D341Med (cell line): Measurements from ENCODE around the gene LAPTM4A.
"Not testable (repeated sequence)": the region's sequence is repeated elsewhere in the genome, so short reads cannot be mapped to it uniquely, and the experiment has no call there.

Source experiments
- DNase-seq: peaks from one replicate; pipeline ENCODE4 v3.0.0; 2012; ENCODE audit warnings: low spot score

The LAPTM4A gene

DNA sequence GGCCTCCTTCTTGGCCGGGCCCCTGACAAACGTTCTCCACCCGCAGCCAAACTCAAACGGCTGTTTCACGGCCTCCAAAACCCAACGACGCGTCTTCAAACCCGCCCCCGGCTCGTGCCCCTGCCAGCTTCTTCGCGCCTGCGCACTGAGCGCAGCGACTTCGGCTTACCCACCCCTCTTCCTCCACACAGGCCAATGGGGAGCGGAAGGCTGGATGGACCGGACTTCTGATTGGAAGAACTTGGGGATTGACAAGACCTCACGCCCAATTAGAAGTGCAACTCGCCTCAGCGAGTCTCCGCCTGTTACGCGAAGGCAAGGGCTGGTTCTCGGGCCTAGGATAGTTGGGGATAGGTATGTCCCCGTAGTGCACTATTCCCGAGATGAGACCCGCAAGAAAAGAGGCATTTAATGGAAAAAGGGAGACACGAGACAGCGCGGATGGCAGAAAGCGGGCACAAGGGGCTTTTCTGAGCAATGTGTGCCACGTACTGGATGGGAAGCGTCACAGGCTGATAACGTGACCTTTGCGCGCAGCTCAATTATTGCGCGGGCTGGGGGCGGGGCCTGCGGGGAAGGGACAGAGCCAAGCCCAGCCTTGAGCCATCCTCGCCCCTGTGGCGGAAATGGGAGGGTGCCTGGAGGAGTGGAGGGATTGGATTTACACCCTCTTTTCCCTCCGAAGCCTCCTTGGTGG is at the start of gene LAPTM4A:
Gene LAPTM4A, minus strand, starts transcription at position 97 of the 697 bp plus-strand sequence. CDS start 108 bp downstream, outside the sequence.
- DNase-seq = peak; percentile 95

DNA sequence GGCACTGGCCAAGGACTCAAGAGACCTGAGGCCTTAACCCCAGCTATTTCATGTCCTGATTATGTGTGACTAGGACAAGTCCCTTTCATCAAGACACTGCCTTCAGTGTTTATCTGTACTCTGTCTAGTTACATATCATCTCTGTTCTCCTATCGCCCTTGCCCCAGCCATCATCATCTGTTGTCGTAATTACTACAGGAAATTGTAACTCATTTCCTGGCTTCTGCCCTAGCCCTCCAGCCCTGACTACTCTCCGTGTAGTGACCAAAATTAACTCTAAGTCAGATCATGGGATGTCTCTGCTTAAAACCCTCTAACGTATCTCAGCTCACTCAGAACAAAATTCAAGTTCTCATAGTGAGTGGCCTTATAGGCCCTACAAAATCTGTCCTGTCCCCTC is 49.3 kb upstream of the LAPTM4A start:
- no peak for DNase-seq

DNA sequence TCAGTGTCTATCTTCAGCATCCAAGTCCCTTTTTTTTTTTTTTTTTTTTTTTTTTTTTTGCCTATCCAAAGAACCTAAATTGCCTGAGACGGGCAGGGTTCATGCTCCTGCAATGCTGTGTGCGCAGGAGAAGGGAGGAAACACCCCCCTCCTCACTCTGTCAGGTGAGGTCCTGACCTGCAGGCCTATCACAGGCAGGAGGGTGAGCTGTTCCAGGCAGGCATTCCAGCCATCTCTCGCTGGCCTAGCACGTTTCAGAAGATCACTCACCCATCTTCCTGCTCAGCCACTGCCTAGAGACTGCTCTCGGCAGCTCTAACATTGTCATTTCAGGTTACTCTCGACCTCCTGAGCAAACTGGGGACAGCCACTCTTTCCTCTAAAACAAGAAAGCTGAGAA is 48.4 kb upstream of the LAPTM4A start:
- DNase-seq = no peak

DNA sequence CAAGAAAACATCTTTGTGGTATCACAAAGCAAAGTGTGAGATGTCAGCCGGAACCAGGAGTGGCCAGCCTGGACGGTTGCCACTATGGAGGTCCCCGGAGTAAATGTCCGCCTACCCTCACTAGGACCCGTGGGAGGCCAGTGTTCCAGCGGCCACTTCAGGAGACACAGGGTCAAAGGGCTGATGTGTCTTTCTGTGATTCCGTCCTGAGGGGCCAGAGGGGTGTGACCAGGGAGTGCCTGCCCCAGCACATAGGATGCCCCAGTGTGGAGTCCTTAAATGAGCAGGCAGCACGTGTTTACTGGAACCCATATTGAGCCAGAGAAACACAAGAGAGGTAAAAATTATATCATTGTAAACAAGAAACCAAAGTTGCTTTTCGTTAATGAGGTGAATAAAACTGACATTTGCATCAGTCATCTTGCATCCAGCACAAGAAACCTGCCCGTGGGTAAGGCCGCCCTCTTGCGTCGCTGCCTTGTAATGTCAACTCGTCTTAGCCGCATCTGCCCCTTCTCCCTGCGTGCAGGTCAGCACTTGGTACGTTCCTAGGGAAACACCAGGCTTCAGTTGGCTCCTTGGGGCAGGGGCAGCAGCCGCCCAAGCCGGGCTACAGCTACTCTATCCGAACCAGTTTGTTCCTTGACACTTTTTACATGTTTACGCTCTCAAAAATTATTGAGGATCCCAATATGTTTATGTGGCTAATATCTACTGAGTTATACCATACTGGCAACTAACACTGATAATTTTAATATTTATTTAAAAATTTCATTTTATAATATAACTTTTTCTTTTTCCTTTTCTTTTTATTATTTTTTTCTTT is 46.7 kb upstream of the LAPTM4A start:
- DNase-seq = peak; percentile 87

DNA sequence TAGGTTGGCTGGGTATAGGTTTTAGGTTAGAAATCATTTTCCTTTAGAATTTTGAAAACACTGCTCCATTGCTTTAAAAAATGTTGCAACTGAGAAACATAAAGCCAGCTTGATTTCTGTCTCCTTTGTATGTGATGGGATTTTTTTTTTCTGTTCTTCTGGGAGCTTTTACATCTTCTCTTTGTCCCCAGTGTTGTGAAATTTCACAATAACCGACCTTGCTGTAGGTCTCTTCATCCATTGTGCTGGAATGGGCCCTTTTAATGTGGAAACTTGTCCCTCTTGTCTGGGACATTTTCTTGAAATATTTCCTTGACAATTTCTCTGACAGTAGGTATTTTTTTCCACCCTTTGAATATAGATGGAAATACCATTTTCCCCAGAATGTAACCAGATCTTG is 44.0 kb upstream of the LAPTM4A start:
- no peak for DNase-seq

GRCh38 chr2:20094955-20095354 is 43.5 kb upstream of the LAPTM4A start:
- no peak for DNase-seq

GRCh38 chr2:20094142-20094755 is 42.8 kb upstream of the LAPTM4A start:
- no peak for DNase-seq

DNA sequence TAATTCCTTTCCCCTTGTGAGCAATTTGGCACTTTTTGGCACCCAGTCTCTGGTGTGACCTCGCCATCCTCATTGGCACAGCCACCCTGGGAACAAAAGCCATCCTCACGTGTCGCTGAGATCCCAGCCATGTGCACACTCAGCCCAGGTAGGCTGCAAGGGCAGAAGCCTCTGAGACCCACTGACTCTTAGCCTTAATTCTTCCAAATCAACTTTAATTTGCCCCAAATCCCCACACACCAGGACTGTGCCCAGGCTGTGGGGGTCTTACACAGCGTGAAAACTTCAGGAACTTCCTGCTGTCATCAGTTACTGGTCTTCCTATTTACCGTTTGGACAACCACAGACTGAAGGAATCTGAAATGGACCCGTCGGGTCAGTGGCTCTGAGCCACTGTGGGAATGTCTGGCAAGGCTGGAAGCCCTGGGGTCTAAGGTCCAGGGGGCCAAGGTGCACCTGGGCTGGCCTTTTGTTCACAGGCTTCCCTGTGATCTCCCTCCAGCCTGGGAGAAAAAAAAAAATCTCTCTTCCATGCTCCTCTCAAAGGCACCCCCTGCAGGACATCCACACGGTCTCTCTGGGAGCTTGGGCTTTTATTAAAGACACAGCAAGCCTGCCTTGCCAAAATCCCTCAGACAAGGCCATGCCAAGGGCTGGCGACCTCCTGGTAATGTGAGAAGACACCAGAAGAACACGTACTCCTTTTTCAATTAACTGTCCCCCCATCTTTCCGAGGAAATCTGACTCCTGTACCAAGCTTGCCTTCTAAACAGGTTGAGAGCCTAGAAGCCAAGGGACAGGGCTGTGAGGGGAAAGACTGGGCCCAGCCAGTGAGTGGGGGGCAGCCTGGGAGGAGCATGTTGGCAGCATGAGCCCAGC is 42.1 kb upstream of the LAPTM4A start:
- peak; percentile 59 for DNase-seq

- no peak for DNase-seq
These were observed 41.4 kb upstream of the LAPTM4A start for GRCh38 chr2:20092901-20093235.

DNA sequence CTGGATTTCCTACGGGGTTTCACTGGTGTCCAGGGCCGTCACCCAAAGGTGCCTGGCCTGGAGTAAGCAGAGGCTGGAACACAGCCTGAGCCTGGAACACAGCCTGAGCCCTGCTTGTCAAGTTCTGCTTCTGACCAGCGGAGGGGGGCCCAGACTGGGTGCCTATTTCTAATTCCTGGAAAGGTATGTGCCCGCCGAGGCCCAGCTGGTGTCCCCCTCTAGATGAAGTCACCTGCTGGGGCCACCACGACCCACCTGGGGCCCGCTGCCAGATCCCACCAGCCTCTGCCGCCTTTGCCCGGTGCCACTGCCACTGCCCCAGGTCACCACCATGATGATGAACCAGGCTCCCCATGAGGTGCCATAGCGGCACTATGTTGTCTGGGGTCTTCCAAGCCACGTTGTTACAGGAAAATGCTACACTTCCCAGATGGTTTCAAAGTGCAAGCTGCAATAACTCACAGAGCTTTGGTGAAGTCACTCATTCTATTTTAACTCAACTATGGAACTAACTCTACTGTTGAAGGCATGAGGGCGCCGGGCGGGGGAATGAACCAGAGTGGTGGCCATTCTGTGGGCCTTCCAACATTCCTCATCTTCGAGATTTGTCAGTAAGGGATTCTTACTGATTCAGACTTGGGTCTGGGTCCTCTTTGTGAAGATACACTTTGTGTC is 40.9 kb upstream of the LAPTM4A start:
- DNase-seq = no peak

DNA sequence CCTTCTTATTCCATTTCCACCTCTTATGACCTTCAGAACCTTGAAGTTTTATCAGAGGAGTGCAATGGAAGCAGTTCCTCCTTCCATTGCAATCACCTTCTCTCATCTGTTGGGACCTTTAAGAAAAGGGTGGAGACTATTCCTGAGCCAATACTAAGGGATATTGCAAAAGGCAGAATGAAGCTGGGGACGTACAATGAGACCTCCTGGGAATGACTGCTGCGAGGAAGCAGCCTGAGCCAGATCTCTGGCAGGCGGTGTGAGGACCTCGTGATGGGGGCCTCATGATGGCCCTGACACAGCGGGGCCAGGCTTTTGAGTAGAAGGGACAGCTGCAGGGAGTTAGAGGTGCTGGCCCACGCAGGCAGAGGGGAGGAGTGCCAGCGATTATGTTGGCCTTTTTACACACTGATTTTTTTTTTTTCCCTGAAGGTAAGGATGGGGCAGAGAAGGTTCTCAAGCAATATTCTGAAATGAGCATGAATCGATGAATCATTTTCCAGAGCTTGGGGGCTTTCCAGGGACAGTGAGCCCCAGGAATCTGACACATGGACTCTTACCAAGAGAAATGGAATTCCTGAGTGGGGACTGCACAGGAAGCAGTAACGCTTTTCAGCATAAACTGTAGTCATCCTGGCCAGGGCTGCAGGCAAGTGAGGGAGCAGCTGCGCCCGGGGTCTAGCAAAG is 40.0 kb upstream of the LAPTM4A start:
- no peak for DNase-seq

GRCh38 chr2:20089715-20090464 is 38.5 kb upstream of the LAPTM4A start:
- no peak for DNase-seq

DNA sequence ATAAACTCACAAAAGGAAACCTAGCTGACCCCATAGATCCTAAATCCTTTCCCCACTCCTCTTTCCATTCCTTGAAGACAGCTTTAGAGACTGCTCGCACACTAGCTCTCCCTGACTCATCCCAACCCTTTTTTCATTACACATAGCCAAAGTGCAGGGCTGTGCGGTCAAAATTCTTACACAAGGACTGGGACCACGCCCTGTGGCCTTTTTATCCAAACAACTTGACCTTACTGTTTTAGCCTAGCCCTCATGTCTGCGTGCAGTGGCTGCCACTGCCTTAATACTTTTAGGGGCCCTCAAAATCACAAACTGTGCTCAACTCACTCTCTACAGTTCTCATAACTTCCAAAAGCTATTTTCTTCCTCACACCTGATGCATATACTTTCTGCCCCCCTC is 34.5 kb upstream of the LAPTM4A start:
- DNase-seq = not testable (repeated sequence)

GRCh38 chr2:20082812-20083211 is 31.4 kb upstream of the LAPTM4A start:
- not testable (repeated sequence) for DNase-seq

DNA sequence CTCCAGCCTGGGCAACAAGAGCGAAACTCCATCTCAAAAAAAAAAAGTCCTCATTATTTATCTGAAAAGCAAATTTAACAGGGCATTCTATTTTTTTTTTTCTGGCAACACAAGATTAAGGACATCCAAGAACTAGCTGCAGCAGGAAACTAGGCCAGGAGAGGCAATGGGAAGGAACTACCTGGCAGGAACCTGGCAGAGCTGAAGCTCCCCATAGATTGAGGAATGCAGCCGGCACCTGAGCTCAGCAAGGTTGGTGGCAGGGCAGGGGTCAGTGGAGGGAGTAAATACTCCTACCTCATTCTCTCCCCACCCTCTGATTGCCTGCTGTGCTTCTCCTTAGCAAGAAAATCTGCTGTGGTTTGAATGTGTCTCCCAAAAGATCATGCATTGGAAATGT is 30.4 kb upstream of the LAPTM4A start:
- no peak for DNase-seq

DNA sequence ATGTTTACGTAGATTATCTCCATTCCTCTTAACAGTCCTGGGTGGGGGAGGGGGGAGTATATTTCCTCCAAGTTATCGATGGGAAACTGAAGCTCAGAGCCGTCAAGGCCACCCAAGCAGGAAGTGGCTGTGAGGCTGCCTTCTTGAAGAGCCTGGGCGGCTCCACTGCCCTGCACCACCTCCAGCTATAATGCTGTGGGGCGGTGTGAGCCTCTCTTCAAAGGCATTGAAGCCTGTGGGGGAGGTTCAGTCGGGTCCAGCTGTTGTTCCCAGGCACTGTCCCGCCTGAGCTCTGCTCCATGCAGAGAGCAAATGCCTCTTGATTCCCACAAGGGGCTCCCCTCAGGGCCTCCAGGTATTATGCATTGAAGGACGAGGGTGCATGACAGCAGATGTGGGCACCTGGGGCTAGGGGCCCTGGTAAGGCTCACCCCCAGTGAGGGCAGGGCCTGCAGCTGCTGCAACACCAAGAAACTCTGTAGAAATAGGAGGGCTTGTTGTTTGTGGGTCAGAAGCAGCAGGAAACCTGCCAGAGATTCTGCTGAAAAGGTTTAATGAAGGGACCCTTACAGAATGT is 29.5 kb upstream of the LAPTM4A start:
- no peak for DNase-seq

DNA sequence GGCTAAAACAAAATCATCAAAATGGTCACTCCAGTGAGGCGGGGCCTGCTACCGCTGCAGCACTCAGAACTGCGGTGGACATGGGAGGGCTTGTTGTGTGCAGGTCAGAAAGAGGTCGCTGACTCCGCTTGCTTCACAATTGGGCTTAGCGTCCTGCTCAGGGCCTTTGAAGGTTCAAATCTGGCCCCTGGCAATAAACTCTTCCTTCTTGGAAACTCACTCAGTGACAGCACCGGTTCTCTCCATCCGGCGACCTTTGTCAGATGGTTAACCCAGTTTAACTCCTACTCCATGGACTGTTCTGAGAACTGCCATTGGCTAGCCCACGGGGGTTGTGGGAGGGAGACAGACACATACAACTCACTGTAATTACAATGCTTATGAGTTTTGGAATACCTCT is 29.0 kb upstream of the LAPTM4A start:
- no peak for DNase-seq

DNA sequence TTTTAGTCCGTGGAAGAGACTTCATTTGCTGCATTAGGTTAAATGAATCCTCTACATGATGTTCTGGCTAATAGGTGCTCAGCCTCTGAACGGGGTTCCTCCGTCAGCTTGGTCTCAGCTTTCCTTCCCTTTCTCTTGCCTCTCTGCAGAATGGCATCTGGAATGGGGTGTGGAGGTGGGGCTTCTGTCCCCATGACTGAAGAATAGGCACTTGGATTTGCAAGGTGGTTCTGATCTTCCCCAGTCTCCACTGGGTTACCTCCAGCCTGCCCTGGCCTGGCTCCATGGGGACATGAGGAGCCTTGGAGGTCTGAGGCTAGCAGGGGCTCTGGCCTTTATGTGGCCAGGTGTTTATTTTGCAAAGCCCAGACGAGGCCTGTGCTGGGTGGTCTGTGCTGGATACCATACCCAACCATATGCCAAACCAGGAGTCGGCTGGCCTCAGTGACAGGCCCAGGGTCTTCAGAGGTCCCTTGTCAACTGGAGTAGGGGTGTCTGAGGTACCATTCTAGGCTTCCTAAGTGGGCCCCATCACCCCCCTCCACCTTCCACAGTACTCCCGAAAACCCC is 28.2 kb upstream of the LAPTM4A start:
- no peak for DNase-seq

GRCh38 chr2:20077411-20077940 is 26.0 kb upstream of the LAPTM4A start:
- no peak for DNase-seq
